ENCODE results near the gene SCNN1B.
"Not testable (repeated sequence)": the region's sequence is repeated elsewhere in the genome, so short reads cannot be mapped to it uniquely, and the experiment has no call there.

SCNN1B gene

DNA sequence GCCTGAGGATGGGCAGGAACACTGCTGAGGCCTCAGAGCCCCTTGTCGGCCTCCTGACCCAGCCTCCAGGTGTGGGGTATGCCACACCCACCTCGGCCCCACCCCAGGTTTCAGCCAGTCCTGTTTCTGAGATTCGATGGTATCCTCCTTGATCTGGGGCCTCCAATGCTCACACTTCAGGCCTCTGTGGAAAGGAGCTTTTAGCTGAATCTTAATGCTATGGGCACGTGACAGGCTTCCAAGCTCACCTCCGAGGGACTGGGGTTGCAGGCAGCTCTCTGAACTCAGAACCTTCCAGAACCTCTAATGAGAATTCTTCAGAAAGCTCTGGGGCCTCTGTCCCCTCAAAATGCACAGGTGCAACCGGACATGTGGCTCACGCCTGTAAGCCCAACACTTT, 54.8 kb downstream of the SCNN1B start:
- no peak for DNase-seq

DNA sequence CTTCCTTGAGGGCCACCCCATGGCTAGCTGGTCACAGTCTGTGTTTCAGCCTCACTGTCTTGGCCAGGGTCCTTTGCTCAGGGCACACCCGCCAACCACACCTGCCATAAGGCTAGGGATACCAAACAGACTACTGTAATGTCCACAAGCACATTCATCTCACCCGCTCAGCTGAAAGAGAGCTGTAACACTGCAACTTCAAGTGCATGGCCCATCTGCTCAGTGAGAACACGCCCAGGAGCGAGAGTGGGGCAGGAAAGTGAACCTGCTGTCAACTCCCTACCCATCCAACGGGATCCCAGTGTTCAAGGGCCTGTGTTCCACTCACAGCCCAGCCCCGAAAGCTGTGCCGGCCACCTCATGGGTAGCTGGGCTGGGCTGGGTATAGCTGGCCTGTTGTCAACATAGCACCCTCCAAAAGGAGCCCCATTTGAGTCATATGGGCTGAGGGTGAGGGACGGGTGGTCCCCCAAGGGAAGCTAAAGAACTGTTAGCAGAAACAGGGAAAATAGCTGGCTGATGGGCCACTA, 55.7 kb downstream of the SCNN1B start:
- DNase-seq: no peak

DNA sequence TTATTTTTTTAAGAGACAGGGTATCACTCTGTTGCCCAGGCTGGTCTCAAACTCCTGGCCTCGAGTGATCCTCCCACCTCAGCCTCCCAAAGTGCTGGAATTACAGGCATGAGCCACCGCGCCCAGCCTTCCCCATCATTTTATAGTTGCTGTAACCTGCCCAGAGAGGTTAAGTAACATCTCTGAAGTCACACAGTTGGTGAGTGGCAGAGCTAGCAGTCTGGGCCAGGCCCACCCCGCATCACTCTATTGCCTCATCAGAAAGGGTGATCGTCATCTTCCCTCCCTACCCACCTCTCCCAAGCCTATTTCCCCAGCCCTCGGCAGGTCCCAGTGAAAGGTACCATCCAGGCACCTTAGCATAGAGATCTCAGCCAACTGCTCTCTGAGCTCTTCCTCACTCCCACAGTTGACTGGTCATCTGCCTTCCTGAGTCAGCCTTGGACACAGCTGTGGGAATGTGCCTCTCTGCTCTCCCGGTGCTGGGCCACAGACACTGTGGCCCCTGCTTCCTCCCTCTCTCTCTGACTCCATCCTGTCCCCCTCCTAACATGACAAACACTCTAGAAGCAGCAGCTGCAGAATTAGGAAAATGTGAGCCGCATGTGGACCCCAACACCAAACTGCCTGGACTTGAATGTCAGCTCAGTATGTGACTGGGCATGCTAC, 57.1 kb downstream of the SCNN1B start:
- DNase-seq: no peak

DNA sequence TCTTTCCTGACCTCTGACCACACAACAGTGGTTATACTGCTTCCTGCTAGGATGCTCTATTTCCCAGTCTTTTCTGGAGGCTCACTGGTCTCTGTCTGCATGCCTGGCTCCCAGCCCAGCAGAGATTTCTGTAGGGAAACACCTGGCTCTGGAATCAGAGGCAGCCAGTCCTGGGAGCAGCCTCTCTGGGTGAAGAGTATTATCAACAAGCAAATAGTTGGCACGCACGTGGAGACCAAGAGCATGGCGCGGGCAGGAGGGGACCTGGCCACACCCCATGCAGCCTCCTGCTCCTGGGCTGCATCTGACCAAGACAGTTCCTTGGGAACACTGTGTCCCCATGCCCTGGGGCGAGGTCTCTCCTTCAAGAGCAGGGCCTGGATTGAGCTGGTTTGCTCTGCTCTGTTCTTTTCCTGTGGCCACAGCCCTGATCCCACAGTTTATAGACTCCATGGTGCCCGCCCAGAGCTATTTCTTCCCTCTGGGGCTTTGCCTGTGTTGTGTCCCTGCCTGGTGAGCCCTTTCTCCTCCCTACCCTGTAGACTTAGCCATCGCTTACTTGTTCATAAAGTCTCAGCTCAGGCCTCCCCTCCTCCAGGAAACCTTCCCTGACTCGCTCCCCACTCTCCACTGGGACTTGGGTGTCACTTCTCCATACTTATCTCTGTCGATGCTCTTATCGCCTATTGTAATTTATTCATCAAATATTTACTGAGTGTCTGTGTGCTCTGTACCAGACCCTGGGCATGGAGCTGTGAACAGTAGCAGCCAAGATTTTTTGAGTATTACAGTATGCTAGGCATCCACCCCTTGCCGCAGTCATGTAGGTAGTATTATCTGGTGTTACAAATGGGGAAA, 60.6 kb downstream of the SCNN1B start:
- DNase-seq: no peak

DNA sequence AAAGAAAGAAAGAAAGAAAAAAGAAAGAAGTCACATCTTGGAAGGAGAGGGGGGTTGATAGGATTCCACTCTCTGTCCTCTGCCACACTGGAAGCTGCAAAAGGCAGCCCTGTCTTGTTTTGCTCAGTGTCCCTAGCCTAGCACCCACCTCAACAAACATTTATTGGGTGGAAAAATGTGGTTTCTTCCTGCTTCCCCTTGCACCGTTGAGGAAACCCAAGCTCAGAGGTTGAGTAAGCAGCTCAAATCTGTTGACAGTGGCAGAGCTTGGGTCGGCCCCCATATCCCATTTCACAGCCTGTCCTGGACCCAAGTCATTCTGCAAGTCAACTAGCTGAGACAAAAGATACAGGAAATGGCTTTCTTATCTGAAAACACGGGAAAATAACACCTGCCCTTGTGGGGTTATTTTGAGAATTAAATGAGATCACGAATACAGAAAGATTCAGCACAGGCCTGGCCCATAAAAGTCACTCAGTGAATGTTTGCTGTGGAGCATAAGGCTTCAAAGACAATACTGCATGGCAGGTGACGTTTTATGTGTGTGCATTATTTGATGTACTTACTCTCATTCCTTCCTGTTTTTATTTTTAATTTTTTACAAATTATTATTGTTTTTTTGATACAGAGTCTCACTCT, 63.6 kb downstream of the SCNN1B start:
- no peak for DNase-seq

DNA sequence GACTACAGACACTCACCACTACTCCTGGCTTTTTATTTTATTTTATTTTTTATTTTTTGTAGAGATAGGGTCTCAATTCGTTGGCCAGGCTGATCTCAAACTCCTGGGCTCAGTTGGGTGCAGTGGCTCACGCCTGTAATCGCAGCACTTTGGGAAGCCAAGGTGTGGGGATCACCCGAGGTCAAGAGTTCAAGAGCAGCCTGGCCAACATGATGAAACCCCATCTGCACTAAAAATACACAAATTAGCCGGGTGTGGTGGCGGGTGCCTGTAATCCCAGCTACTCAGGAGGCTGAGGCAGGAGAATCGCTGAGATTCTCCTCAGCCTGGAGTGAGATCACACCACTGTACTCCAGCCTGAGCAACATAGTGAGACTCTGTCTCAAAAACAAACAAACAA, 64.2 kb downstream of the SCNN1B start:
- DNase-seq: not testable (repeated sequence)

DNA sequence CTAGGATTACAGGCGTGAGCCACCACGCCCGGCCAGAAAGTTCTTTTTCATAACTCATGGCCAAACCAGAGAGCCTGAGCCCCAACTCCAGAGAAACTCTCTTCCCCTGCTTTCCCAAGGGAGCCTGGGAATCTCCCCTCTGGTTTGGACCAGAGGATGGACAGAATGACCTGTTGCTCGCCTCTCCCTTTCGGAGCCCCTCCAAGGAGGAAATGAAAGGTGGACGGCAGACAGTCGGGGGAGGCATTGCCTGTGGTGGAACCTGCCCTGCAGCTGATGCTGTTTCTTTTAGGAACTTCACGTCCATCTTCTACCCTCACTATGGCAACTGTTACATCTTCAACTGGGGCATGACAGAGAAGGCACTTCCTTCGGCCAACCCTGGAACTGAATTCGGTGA, 65.5 kb downstream of the SCNN1B start:
- DNase-seq: no peak

DNA sequence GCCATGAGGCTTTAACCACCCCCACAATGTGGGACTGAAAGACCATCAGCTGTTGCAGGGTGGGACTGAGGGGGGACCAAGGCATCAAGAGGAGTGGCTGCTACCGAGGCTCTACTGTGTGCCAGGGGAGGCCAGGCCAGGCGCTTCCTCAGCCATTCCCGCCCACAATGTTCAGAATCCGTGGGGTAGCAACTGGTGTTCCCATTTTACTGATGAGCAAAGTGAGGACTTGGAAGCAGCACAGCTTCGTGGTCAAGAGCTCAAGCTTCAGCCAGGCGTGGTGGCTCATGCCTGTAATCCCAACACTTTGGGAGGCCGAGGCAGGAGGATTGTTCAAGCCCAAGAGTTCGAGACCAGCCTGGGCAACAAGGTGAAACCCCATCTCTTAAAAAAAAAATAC, 65.9 kb downstream of the SCNN1B start:
- DNase-seq: no peak

DNA sequence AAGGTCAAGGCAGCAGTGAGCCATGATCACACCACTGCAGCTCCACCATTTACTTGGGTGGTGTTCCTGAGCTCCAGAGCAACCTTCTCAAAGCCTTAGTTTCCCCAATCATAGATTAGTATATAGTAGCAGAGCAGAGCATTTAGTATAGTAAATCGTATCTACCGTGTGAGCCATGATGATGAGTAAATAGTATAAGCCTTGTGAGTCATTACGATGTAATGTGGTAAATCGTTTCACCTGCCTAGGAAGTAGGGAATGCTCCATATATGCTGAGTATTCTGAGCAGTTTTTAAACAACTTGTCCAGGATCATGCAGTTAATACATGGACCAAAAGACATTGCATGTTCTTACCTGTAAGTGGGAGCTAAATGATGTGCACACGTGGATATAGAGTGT, 66.4 kb downstream of the SCNN1B start:
- DNase-seq: no peak

DNA sequence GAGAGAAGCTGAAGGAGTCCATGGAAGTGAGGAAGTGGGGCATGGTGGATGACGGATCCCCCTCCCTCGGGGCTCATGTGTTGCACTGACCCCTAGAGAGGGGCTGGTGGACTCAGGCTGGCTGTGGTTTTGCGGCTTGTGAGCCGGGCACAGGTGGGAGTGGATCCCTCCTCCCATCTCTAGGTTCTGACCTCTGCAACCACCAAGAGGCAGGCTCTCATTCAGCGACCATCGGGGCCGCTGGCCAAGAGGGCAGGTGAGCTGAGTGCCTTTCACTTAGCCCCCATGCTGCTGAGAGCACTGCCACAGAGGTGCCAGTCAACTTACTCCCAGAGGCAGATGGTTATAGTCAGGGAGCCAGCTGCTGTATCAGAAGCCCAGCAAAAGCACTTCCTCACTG, 67.3 kb downstream of the SCNN1B start:
- no peak for DNase-seq

DNA sequence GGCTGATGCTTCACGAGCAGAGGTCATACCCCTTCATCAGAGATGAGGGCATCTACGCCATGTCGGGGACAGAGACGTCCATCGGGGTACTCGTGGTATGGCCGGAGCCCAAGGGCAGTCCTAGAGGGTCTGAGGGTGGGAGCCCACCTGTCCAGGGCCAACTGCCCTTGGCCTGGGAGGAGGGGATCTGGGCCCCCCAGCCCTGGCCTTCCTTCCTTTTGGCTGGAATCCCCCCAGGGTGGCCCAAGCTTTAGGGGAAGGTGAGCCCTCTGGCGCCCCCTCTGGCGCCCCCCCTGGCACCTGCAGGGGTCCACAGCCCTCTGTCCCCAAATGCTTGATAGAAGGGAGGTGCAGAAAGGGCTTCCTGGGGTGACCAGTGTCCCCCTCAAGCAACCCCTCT, 69.3 kb downstream of the SCNN1B start:
- DNase-seq: no peak

DNA sequence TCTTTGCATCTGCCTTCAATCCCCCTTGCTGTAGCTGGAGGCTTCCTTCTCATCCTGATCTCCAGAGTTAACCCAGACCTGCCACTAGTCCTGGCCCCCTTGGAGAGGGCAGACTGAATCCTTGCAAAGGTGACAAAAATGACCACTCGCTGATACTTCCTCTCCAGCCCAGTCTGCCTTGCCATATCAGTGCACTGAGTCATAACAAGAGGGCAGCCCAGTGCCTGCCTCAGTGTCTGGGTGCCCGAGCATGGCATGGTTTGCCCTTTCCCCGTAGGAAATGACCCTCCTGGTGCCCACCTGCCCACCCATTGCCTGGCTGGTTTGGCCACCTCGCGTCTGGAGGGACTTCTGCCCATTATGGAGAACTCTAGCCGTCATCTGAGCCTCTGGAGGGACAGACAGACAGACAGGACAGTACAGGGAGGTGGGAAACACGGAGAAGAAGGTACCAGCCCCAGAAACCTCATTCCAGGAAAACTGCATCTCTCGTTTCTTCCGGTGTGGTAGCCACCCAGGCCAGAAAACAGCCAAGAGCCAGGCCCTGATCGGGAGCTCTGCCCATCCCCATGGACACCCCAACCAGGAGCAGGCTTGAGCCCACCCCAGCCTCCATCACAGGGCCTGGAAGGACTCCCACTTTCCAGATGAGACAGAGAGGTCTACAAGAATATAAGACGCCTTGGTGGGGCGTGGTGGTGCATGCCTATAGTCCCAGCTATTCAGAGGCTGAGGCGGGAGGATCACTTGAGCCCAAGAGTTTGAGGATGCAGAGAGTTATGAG, 71.5 kb downstream of the SCNN1B start:
- DNase-seq: no peak

DNA sequence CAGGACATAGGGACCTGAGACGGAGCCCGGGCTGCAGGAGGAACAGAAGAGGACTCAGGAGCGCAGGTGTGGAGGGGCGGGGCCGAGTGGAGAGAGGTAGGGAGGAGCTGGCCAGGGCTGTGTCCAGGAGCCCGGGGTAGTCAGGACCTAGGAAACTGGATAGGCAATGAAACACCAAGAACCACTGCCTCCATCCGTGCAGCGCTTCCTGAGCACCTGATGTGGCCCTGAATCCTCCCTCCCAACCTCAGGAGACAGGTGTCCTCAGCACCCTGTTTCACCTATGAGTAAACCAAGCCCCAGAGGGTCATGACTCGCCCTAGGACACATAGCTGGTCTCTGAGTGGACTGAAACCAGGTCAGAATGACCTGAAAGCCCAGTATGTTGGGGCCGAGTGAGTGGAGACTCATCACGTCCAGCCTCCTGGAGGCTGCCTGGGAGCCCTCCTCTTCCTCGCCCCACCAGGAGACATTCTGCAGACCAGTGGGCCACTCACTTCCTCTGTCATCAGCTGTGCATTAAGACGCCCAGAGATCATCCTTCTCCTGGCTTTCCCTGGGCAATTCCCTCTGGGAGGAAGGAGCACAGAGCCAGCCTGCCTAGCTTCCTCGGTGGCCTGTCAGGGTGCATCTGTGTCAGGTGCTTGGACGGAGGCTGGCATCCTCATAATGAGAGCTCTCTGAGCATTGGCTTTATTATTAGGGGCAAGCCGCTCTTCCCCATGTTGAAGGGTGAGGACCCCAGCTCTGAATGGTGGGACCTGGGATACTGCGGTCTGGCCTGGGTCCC, 72.8 kb downstream of the SCNN1B start:
- no peak for DNase-seq

DNA sequence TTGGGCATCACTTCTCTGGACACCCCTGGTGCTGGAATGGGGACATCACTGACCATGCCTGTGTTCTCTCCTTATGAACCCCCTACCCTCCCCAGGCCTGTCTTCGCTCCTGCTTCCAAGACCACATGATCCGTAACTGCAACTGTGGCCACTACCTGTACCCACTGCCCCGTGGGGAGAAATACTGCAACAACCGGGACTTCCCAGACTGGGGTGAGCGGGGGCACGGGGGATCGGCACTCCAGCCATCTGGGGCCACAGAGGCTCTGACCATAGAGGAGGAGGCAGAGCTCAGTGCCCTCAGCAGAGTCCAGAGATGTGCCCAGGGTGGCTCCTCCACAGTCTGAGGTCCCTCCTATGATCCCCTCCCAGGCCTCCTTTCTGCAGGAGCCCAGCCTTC, 73.5 kb downstream of the SCNN1B start:
- no peak for DNase-seq

DNA sequence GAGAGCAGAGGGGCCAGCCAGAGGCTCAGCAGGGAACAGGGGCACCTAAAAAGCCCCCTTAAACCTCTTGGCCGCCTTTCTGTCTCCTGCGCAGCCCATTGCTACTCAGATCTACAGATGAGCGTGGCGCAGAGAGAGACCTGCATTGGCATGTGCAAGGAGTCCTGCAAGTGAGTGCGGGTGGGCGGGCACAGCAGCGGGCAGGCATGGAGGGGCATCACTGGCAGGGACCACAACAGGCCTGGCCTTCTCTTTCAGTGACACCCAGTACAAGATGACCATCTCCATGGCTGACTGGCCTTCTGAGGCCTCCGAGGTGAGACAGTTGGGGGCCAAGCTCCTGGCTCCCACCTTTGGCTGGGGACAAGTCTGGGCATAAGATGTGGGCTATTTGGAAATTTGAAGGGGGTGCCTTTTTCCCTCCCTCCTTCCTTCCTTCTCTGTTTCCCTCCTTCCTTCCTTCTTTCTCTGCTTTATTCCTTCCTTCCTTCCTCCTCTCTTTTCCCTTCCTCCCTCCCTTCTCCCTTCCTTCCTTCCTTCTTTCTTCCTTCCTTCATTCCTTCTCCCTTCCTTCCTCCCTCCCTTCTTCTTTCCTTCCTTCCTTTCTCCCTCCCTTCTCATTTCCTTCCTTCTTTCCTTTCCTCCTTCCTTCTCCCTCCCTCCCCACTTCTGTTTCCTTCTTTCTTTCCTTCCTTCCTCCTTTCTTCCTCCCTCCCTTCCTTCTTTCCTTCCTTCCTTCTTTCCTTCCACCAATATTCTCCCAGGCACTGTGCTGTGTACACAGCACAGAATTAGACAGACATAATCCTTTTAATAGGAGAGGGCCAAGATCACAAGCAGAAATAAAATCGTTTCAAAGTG, 75.2 kb downstream of the SCNN1B start:
- DNase-seq: no peak

DNA sequence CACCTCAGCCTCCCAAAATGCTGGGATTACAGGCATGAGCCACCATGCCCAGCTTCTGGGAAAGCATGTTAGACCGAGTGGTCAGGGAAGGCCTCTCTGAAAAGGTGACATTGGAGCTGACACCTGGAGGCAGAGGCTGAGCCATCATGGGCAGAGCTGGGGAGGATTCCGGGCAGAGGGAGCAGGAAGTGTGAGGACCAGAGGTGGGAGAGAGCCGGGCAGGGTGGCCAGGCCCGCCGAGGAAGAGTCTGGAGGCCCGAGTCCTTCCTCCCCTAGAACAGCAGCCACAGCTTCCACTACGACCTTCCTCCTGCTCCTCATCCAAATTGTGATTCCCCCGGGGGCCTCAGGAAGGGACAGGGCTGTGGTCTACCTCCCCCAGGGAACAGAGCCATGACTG, 76.2 kb downstream of the SCNN1B start:
- no peak for DNase-seq

DNA sequence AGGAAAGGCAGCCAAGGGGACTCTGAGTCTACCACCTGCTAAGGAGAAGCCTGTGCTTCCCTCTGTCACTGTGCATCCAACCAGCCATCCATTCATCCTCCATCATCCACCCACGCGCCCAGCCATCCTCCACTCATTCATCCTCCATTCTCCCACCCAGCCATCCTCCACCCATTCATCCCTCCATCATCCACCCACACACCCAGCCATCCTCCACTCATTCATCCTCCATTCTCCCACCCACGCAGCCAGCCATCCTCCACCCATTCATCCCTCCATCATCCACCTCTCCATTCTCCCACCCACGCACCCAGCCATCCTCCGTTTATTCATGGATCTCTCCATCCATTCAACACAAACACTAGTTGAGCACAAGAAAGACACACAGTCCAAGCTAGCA, 76.8 kb downstream of the SCNN1B start:
- DNase-seq: no peak

DNA sequence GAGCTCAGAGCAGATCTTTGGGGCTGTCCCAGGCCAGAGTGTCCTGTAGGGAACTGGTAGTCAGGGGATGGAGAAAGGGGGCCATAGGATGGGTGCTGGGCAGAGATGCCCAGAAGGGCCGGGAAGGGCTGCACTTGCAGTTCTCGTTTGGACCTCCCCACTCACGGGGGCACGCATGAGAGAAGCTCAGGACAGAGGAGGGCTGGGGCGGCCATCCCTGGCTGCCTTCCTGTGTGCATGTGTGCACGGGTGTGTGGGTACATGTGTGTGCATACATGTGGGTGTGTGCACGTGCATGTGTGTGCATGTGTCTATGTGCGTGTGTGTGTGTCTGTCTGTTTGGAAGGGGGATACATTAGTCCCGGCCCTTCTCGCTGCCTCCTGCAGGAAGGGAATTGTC, 77.6 kb downstream of the SCNN1B start:
- DNase-seq: no peak

DNA sequence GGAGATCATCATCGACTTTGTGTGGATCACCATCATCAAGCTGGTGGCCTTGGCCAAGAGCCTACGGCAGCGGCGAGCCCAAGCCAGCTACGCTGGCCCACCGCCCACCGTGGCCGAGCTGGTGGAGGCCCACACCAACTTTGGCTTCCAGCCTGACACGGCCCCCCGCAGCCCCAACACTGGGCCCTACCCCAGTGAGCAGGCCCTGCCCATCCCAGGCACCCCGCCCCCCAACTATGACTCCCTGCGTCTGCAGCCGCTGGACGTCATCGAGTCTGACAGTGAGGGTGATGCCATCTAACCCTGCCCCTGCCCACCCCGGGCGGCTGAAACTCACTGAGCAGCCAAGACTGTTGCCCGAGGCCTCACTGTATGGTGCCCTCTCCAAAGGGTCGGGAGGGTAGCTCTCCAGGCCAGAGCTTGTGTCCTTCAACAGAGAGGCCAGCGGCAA, 78.4 kb downstream of the SCNN1B start:
- DNase-seq: no peak

DNA sequence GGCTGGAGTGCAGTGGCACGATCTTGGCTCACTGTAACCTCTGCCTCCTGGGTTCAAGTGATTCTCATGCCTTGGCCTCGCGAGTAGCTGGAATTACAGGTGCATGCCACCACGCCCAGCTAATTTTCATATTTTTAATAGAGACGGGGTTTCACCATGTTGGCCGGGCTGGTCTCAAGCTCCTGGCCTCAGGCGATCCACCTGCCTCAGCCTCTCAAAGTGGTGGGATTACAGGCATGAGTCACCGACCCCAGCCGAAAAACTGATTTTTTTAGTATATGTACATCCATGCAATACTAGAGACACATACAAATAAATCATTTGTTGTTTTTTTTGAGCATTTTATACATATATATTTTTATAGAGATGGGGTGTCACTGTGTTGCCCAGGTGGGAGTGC, 79.6 kb downstream of the SCNN1B start:
- not testable (repeated sequence) for DNase-seq

DNA sequence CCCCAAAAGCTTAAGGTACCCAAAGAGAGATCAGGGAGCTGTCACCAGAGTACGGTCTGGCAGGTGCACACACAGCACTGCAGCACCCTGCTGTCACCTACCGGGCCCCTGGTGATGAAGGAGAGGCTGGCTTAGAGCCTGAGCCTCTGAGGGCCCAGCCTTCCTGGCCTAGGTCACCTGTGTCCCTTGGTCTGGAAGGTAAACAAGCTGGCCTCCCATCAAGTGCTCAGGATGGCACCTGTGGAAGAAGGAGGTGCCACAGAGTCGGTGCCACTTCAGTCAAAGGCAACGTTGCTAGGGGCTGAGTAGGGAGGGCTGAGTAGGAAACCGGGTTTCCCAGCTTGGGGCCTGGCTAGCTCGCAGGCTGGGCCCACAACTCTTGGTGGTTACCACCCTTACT, 80.2 kb downstream of the SCNN1B start:
- no peak for DNase-seq
